Adrenal gland (tissue), 5 donors: ENCODE measurements around the gene FLYWCH2.

Experiments used
- CTCF ChIP-seq, 6 experiments: fragments of 450-650 bp in 4 of 6; fragments of 200-600 bp in 2 of 6; sonication (generic) in 1 of 6; IDR thresholded peaks; 1 replicate in 5 of 6; 2 replicates in 1 of 6; pipeline versions ENCODE4 v1.5.1 to v1.8.0; 2016 to 2021; ENCODE audit warnings: antibody characterized with exemption in 6 of 6, mild to moderate bottlenecking in 2 of 6, moderate library complexity in 1 of 6
- POLR2A ChIP-seq, 2 donors: fragments of 450-650 bp; IDR thresholded peaks; one replicate each; pipeline ENCODE4 v1.6.1; 2017; ENCODE audit warnings: antibody characterized with exemption in 2 of 2, mild to moderate bottlenecking in 2 of 2, moderate library complexity in 1 of 2
- donor health status: DM: no; HTN: no; CAD: no.

DNA sequence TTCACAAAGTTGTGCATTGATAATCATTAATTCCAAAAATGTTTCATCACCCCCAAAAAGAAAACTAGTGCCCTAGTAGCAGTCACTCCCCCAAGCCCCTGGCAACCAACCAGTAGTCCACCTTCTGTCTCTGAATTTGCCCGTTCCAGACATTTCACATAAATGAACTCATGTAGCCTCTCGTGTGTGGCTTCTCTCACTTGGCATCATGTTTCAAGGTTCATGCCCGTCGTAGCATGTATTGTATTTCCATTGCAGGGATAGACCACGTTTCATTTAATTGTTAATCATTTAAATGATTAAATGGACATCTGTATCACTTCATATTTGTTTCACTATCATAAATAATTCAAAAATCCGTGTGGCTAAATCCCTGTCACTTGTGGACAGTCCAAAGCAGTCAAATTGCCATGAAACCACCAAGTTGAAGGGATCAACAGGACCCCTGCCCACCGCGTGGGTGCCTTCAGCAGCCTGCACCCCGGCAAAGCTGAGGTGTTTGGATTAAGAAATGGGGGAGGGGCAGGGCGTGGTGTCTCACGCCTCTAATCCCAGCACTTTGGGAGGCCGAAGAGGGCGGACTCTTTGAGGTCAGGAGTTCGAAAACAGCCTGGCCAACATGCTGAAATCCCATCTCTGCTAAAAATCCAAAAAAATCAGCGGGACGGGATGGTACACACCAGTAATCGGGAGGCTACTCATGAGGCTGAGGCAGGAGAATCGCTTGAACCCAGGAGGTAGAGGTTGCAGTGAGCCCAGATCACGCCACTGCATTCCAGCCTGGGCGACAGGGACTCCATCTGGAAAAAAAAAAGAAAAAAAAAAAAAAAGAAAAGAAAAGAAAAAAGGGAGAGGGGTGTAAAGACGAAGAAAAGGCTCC lies 8.7 kb upstream of the FLYWCH2 start:
- TF ChIP-seq CTCF (IDR thresholded peaks at IDR 0.05) = no peak
- no peak for TF ChIP-seq POLR2A (IDR thresholded peaks at IDR 0.05)
